Kidney glomerular epithelial cell (primary cell): ENCODE results near the gene CYP1A2.
A peak's percentile ranks its signal among the peaks of the same experiment; 100 is the strongest.
"Not testable (repeated sequence)": the region's sequence is repeated elsewhere in the genome, so short reads cannot be mapped to it uniquely, and the experiment has no call there.

Experiments used
- DNase-seq: peaks from one replicate; lab custom pipeline; 2025; lab: John Stamatoyannopoulos, UW

The CYP1A2 gene

GRCh38 chr15:74776821-74777768 lies 28.4 kb downstream of the CYP1A2 start:
- no peak for DNase-seq

DNA sequence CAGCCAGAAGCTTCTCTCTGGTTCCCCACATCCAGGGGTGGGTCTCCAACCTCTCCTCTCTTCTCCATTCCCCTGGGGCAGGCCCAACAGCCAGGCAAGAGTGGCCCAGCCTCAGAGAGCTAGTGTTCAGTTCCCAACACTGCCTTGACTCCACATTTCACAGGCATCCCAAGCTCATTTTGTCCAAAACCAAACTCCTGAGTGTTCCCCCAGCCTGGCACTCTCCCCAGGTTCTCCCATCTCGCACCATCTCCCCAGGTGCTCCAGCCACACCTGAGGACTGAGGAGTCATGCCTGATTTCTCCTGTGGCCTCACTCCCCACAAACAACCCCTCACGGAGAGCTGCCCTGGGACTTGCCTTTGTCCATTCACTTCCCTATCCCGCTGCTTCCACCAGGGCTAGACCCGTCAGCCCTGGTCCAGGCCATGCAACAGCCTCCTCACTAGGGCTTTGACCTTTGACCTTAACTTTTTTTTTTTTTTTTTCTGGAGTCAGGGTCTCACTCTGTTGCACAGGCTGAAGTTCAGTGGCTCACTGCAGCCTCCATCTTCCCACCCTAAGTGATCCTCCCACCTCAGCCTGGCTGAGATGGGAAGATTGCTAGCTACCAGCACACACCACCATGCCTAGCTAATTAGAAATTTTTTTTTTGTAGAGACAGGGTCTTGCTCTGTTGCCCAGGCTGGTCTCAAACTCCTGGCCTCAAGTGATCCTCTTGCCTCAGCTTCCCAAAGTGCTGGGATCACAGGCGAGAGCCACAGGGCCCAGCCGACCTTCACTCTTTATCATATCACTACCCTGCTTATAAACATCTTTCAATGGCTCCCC lies 29.3 kb downstream of the CYP1A2 start:
- no peak for DNase-seq

GRCh38 chr15:74778599-74778970 lies 29.9 kb downstream of the CYP1A2 start:
- DNase-seq = no peak

DNA sequence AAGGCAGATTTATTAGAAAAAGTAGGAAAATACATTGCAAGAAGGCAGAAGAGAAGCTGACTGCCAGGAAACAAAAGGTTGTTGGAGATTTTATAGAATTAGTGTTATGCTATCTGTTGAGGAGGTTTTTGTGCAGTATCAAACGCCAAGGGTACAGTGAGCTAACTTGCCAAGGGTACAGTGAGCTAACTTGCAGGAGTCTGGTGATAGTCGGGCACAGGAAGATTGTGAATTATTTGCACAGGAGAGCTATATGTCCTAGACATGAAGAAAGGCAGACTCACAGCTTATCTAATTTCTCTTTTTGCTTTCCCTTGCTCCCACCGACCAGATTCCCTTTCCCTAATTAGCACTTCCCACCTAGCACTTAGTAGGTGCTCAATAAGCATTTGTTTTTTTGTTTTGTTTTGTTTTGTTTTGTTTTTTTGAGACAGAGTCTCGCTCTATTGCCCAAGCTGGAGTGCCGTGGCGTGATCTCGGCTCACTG lies 30.6 kb downstream of the CYP1A2 start:
- no peak for DNase-seq

DNA sequence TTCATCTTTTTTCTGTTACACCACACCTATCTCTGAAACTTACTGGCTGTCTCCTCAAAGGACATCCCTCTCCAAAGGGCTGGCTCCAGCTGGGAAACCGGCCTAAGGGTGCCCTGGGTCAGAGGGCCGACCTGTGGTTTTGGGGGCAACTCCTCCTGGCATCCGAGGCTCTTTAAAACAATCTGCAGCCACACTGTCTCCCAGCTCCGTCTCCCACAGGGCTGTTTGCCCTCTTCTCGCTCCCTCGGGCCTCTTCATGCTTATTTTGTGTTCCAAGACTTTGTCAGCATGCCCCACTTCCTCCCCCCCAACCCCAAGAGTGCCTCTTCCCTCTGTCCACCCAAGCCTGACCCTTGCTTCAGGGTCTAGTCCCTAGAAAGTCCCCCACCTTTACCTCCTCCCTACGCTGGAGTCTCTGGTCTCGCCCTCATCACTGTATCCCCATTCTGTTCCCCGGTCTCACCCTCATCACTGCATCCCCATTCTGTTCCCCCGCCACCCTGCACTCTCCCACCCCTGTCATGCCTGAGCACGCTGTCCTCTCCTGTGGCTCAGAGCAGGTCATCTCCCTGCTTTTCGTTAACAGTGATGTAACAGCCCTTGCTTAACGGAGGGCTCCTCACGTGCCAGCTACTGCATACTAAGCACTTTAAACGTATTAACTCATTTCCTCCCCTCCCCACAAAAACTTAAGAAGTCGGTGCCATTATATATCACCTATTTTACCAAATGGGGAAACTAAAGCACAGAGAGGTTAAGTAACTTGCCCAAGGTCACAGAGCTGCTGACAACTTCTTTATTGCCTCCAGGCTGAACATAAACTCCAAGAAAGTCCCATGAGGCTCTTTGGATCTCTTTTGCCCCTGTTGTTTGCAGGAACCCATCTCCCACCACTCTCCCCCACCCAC lies 32.1 kb downstream of the CYP1A2 start:
- DNase-seq = no peak

- DNase-seq = peak; percentile 15
Measured at GRCh38 chr15:74781431-74782258, 33.0 kb downstream of the CYP1A2 start, which contains the start of gene CSK. Gene CSK, plus strand, starts transcription at chr15:74782080. Its CDS starts 16,218 bp downstream, at chr15:74798298.

DNA sequence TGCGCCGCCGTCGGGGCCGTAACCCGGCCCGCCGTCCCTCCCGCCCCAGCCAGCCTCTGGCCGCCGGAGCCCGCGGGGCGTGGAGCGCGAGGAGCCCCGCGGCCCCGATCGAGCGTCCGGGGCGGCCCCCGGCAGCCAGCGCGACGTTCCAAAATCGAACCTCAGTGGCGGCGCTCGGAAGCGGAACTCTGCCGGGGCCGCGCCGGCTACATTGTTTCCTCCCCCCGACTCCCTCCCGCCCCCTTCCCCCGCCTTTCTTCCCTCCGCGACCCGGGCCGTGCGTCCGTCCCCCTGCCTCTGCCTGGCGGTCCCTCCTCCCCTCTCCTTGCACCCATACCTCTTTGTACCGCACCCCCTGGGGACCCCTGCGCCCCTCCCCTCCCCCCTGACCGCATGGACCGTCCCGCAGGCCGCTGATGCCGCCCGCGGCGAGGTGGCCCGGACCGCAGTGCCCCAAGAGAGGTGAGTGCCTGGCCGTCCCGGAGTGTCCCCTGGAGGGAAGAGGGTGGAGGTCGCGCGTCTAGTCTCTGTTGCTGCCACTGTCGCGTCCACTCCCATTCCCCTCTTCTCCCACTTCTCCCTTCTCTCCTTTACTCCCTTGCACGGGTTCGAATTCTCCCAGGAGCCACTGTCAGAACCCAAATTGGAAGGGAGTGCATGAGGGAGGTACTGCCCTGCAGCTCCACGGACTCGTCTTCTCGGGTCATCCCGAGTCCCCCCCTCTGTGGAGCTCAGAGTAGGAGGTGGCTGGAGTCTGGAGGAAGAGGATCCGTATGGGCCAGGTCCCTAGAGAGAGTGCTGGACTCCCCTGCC lies 33.8 kb downstream of the CYP1A2 start:
- DNase-seq = no peak

DNA sequence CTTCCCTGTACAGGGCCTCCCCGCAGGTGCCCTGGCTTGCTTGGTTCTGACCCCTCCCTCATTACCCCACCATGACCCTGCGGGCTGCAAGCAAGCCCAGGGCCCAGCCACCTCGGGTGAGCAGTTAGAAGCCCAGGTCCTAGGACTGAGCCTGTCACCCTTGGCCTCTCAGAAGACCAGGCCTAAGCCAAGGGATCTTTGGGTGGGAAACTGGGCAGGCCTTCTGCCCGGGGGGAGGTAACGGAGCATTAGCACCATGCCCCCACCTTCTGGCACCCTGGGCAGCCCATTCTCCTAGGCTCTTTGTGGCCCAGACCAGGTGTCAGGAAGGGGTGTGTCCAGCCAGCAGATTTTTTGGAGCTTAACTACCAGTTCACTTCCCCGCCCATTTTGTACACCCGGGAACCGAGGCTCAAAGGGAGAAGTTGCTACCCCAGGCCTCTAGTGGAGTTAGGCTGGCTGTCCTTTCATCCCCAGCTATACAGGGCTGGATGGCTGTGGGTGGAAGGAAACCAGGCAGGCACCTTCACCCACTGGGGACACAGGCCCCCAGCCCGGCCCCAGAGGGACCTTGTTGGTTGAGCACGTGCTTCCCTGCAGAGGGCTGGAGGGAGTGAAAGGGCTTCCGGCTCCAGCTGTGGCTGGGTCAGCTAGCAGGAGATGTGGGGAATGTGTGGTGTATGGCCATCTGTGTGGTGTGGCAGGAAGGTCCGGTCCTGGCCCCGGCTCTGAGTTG lies 34.6 kb downstream of the CYP1A2 start:
- DNase-seq = no peak

DNA sequence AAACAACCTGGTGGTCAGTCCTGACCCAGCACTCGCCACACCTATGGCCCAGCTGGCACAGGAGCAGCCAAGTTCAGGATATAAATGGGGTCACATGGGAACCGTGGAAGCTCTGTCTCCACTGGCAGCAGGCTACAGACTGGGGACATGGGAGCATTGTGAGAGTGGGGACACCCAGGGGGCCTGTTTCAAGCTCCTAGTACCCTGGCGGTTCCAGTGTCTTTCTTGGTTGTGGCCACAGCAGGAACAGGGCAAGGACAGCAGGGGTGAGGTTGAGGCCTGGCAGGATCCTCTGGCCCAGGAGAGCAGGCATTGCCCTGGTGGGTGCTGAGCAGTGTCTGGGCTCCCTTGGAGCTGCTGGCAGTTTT lies 35.1 kb downstream of the CYP1A2 start:
- no peak for DNase-seq

GRCh38 chr15:74784426-74785193 lies 36.0 kb downstream of the CYP1A2 start:
- DNase-seq = no peak

DNA sequence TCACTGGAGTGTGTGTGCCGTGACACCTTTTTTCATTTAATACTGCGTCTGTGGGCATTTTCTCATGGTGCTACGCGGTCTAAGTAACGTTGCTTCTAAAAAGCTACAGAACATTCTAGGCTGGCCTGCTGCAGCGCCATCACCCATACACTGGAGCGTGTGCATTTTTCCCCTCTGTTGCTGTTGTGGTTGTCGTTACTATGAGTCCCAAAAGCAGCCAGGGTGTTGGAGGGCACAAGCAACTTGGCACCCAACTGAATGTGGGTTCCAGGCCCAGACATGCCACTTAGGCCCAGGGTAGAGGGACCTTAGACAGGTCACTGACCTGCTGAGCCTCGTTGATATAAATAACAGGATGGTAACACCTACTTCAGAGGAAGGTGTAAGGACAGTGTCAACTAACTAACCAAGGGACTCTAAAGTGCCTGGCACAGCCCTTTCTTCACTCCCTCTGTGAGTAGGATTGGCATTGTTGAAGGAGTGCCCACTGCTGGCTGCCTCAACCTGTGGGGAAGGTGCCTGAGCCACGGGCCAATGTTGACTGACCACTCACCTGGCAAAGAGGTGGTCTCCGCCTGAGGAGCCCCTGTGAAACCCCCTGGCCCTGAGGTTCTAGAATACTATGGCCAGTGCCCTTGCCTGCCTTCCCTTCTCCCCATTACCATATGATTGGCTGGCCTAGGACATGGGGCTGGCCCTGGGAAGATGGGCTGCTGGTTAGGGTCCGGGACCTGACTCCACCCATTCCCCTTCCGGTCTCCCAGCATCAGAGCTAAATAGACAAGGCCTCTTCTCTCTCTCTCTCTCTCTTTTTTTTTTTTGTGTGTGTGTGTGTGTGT lies 36.8 kb downstream of the CYP1A2 start:
- DNase-seq = no peak

DNA sequence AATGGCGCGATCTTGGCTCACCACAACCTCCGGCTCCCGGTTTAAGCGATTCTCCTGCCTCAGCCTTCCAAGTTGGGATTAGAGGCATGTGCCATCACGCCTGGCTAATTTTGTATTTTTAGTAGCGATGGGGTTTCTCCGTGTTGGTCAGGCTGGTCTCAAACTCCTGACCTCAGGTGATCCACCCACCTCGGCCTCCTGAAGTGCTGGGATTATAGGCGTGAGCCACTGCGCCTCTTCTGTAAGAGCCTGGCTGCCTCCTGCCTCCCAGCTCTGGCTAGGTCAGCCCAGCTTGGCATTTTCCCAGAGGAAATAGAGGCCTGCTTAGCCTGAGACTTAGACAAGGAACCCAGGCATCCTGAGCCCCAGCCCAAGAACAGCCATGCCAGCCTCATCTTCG lies 37.4 kb downstream of the CYP1A2 start:
- DNase-seq = not testable (repeated sequence)

GRCh38 chr15:74786551-74787165 lies 38.0 kb downstream of the CYP1A2 start:
- DNase-seq = no peak

GRCh38 chr15:74787251-74788041 lies 38.8 kb downstream of the CYP1A2 start:
- no peak for DNase-seq

GRCh38 chr15:74788042-74788682 lies 39.5 kb downstream of the CYP1A2 start:
- no peak for DNase-seq

- no peak for DNase-seq
Measured at GRCh38 chr15:74788683-74789151, 40.1 kb downstream of the CYP1A2 start.
